ENCODE results near the gene NEK10. TPM values are rescaled to one million over a fixed set of nuclear protein-coding genes. Genes with fewer than 3 reads are reported as not detected.
"Not testable (repeated sequence)": the region's sequence is repeated elsewhere in the genome, so short reads cannot be mapped to it uniquely, and the experiment has no call there.

Gene NEK10
- 2.3 and 3.3 TPM in 2 replicates for total RNA-seq
- long read RNA-seq, partial matches to known transcripts = 0 of 3 reads
- long read RNA-seq, other reads (novel, unspliced or antisense) = 3 of 3 reads

GRCh38 chr3:27368831-27369607 is at the start of gene NEK10:
NEK10 (minus strand) TSS chr3:27369383; CDS start chr3:27352882, 16,501 bp downstream.
- peaks cover 6% of the 10 kb centered on the region for H3K4me1 Mint-ChIP-seq (ENCODE audit: low read depth)

GRCh38 chr3:27415202-27415601 is 46.0 kb upstream of the NEK10 start:
- Mint-ChIP-seq H3K27me3 (no peaks in the 10 kb centered on the region), H3K27ac (no peak overlapping the region), H3K36me3 (ENCODE audit: insufficient read depth) (peaks cover 25% of the 10 kb centered on the region), H3K9me3 (ENCODE audit: low read depth) (no peaks in the 10 kb centered on the region), H3K4me1 (ENCODE audit: low read depth) (no peaks in the 10 kb centered on the region), H3K4me3 (ENCODE audit: low read depth) (no peak overlapping the region)
- DNase-seq (ENCODE audit: low spot score, unreplicated experiment) = no peak
- TF ChIP-seq CTCF (IDR thresholded peaks at IDR 0.05; ENCODE audit: unreplicated experiment) = no peak

More at GRCh38 chr3:27368831-27369607, at the start of gene NEK10:
- no peaks in the 10 kb centered on the region for H3K36me3 Mint-ChIP-seq (ENCODE audit: insufficient read depth)
- TF ChIP-seq CTCF (IDR thresholded peaks at IDR 0.05; ENCODE audit: unreplicated experiment) = peak; percentile 14
- peak; percentile 86 for DNase-seq (ENCODE audit: low spot score, unreplicated experiment)
- H3K27me3 Mint-ChIP-seq = peaks cover 3% of the 10 kb centered on the region
- peak within 1 kb of the TSS; percentile 93 for H3K4me3 Mint-ChIP-seq (ENCODE audit: low read depth)
- H3K27ac Mint-ChIP-seq = peak within 1 kb of the TSS; percentile 84
- H3K9me3 Mint-ChIP-seq (ENCODE audit: low read depth) = no peaks in the 10 kb centered on the region

- TF ChIP-seq CTCF (IDR thresholded peaks at IDR 0.05; ENCODE audit: unreplicated experiment) = no peak
- Mint-ChIP-seq H3K4me1 (ENCODE audit: low read depth) (peaks cover 1% of the 10 kb centered on the region), H3K4me3 (ENCODE audit: low read depth) (no peak overlapping the region), H3K27ac (no peak overlapping the region), H3K9me3 (ENCODE audit: low read depth) (no peaks in the 10 kb centered on the region), H3K27me3 (no peaks in the 10 kb centered on the region), H3K36me3 (ENCODE audit: insufficient read depth) (peaks cover 22% of the 10 kb centered on the region)
- no peak for DNase-seq (ENCODE audit: low spot score, unreplicated experiment)
Observed at GRCh38 chr3:27392950-27393679, 23.9 kb upstream of the NEK10 start.

- not testable (repeated sequence) for H3K4me3 Mint-ChIP-seq (ENCODE audit: low read depth); H3K27me3 Mint-ChIP-seq; DNase-seq (ENCODE audit: low spot score, unreplicated experiment); H3K4me1 Mint-ChIP-seq (ENCODE audit: low read depth); H3K9me3 Mint-ChIP-seq (ENCODE audit: low read depth)
- H3K36me3 Mint-ChIP-seq (ENCODE audit: insufficient read depth) = peaks cover 21% of the 10 kb centered on the region
- peak overlapping the region; percentile 46 for H3K27ac Mint-ChIP-seq
Observed at GRCh38 chr3:27392414-27392813, 23.2 kb upstream of the NEK10 start.

- Mint-ChIP-seq H3K27me3 (no peaks in the 10 kb centered on the region), H3K27ac (no peak overlapping the region), H3K36me3 (ENCODE audit: insufficient read depth) (peaks cover 20% of the 10 kb centered on the region), H3K4me3 (ENCODE audit: low read depth) (no peak overlapping the region), H3K9me3 (ENCODE audit: low read depth) (no peaks in the 10 kb centered on the region), H3K4me1 (ENCODE audit: low read depth) (peaks cover 1% of the 10 kb centered on the region)
- no peak for TF ChIP-seq CTCF (IDR thresholded peaks at IDR 0.05; ENCODE audit: unreplicated experiment)
- DNase-seq (ENCODE audit: low spot score, unreplicated experiment) = no peak
Observed at GRCh38 chr3:27391796-27392195, 22.6 kb upstream of the NEK10 start.

Measured in progenitor cell of endocrine pancreas (in vitro differentiated cells).